Measurements from ENCODE around the gene LUZP2.

Gene LUZP2

DNA sequence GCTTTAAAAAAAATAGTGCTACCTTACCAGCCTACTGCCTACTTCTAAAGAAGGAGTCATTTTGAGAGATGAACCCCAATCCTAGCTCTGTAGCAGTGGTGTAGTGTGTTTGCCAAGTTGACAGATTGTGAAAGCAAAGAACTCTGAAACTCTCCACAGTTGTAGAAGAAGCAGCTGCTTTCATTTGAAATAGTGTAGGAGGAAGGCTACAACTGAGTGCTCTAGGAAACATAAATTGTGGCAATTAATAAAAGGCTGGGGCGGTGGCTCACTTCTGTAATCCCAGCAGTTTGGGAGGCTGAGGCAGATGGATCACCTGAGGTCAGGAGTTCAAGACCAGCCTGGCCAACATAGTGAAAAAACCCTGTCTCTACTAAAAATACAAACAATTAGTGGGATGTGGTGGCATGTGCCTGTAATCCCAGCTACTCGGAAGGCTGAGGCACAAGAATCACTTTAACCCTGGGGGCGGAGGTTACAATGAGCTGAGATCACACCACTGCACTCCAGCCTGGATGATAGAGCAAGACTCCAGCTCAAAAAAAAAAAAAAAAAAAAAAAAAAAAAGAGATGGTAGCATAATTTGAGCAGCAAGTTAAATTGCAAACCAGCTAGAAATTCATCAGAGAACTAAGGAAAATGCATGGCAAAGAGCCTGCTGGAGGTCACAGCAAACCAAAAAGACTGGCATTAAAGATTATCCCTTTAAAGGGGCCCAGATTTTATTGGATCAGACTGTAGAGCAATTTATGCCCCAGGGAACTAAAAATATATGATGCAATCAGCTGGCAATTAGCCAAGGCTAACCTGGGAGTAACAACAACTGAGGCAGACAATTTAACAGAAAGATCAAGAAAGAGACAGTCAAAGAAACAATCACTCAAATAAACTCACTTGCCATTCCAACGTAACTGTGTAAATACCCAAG lies 112.6 kb downstream of the LUZP2 start:
- TF ChIP-seq ZFX (IDR thresholded peaks at IDR 0.05) (no peak), CTCF (conservative IDR thresholded peaks at IDR 0.05) (no peak)

GRCh38 chr11:24615451-24616160 lies 118.8 kb downstream of the LUZP2 start:
- H3K27ac ChIP-seq = no peak overlapping the region
- TF ChIP-seq CTCF (conservative IDR thresholded peaks at IDR 0.05) (no peak), ZFX (IDR thresholded peaks at IDR 0.05) (no peak)

More for the DNA sequence above, 112.6 kb downstream of the LUZP2 start:
- H3K27ac ChIP-seq = no peak overlapping the region

DNA sequence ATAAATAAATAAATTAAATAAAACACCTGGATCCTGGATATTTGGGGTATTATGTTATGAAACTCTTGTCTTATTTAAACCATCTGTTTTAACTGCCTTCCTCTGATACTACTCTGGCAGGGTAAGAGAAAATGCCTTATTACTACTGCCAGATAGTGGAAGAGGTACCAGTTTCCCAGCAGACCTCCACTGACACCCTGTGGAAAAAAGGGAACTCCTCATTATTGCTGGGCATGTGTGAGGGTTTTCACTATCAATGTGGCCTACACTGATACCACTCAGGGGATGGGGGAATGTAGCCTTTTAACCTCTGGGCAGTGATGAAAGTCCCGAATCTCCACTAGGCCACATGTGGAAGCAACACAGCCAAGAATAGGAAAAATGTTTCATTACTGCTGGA lies 121.0 kb downstream of the LUZP2 start:
- H3K27ac ChIP-seq = no peak overlapping the region
- TF ChIP-seq CTCF (conservative IDR thresholded peaks at IDR 0.05) = no peak
- no peak for TF ChIP-seq ZFX (IDR thresholded peaks at IDR 0.05)

DNA sequence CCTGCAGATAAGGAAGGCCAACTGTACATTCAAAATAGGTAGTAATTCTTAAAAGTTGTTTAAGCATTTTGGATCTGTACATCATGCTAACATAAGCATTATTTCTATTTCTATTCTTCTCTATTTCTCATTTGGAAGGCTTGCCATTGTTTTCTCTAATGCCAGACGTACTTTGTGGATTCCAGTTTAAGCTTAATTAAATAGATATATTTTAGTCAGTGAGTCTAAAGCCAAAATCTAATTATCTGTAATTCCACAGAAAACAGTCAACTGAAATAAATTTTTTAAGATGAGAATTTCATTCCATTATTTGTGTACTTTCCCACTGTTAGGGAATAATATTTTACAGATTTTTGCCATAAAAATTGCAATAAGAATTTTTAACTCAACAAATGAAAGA lies 123.0 kb downstream of the LUZP2 start:
- no peak overlapping the region for H3K27ac ChIP-seq
- TF ChIP-seq CTCF (conservative IDR thresholded peaks at IDR 0.05) = no peak
- TF ChIP-seq ZFX (IDR thresholded peaks at IDR 0.05) = no peak

- no peak overlapping the region for H3K27ac ChIP-seq
- TF ChIP-seq CTCF (conservative IDR thresholded peaks at IDR 0.05) = no peak
- no peak for TF ChIP-seq ZFX (IDR thresholded peaks at IDR 0.05)
These were observed 125.4 kb downstream of the LUZP2 start for GRCh38 chr11:24622262-24622661.

- no peak for TF ChIP-seq ZFX (IDR thresholded peaks at IDR 0.05)
- no peak for TF ChIP-seq CTCF (conservative IDR thresholded peaks at IDR 0.05)
- H3K27ac ChIP-seq = no peak overlapping the region
These were observed 126.3 kb downstream of the LUZP2 start for GRCh38 chr11:24623121-24623520.

DNA sequence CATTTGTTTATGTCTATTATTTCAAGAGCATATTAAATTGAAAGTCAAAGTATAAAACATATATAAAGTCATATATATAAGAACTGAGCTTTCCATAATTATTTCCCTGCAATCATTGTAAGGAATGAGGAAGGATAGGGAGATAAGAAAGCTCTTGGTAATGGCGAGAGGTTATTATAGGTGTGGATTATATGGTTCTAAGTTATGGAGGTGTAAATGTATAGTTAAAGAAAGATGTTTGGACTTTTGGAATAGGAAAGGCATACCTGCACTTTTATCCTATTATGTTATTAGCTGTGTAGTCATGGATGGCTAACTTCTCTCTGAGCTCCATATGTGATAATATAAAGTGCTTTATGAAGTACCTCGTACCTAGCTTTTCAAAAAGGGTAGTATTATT lies 127.6 kb downstream of the LUZP2 start:
- H3K27ac ChIP-seq = no peak overlapping the region
- TF ChIP-seq CTCF (conservative IDR thresholded peaks at IDR 0.05) (no peak), ZFX (IDR thresholded peaks at IDR 0.05) (no peak)
